HG03159 (cell line): ENCODE data around the gene UFD1.
A peak's percentile ranks its signal among the peaks of the same experiment; 100 is the strongest.

ENCODE experiments used
- ATAC-seq: cut with Tn5 transposase; IDR thresholded peaks from one replicate; pipeline ENCODE4 v1.9.1; 2021; ENCODE audit warnings: mild to moderate bottlenecking, moderate library complexity; ENCODE audit not compliant: unreplicated experiment

UFD1 gene

GRCh38 chr22:19497245-19497644 lies 18.3 kb upstream of the UFD1 start:
- ATAC-seq, result no peak

GRCh38 chr22:19496324-19496630 lies 17.3 kb upstream of the UFD1 start:
- no peak for ATAC-seq

- no peak for ATAC-seq
These were observed 16.8 kb upstream of the UFD1 start for GRCh38 chr22:19495562-19496323.

- ATAC-seq, result no peak
These were observed 15.7 kb upstream of the UFD1 start for GRCh38 chr22:19494676-19495173.

GRCh38 chr22:19494001-19494560 lies 15.1 kb upstream of the UFD1 start:
- no peak for ATAC-seq

- no peak for ATAC-seq
These were observed 13.6 kb upstream of the UFD1 start for GRCh38 chr22:19492504-19493174.

- no peak for ATAC-seq
These were observed 11.7 kb upstream of the UFD1 start for GRCh38 chr22:19490628-19491230.

GRCh38 chr22:19488884-19489843 lies 10.2 kb upstream of the UFD1 start:
- ATAC-seq, result no peak

GRCh38 chr22:19488285-19488684 lies 9.3 kb upstream of the UFD1 start:
- ATAC-seq, result no peak

- ATAC-seq, result no peak
These were observed 4.7 kb upstream of the UFD1 start for GRCh38 chr22:19483481-19484244.

- no peak for ATAC-seq
These were observed 3.3 kb upstream of the UFD1 start for GRCh38 chr22:19482297-19482696.

- no peak for ATAC-seq
These were observed 1.8 kb upstream of the UFD1 start for GRCh38 chr22:19480789-19481188.

GRCh38 chr22:19480173-19480568 lies 1.2 kb upstream of the UFD1 start:
- no peak for ATAC-seq

- ATAC-seq, result peak; percentile 86
These were observed 571 bp upstream of the UFD1 start, which contains the start of gene CDC45 for GRCh38 chr22:19479355-19480172. TSS of gene CDC45 (plus strand) at chr22:19479920. CDS start at chr22:19479969, 49 bp downstream.

GRCh38 chr22:19478045-19478900 lies 720 bp downstream of the UFD1 start:
- ATAC-seq, result no peak

GRCh38 chr22:19477321-19478044 lies 1.5 kb downstream of the UFD1 start:
- no peak for ATAC-seq

- no peak for ATAC-seq
These were observed 3.0 kb downstream of the UFD1 start for GRCh38 chr22:19476023-19476422.
